ENCODE measurements around the gene APOD.

DNA sequence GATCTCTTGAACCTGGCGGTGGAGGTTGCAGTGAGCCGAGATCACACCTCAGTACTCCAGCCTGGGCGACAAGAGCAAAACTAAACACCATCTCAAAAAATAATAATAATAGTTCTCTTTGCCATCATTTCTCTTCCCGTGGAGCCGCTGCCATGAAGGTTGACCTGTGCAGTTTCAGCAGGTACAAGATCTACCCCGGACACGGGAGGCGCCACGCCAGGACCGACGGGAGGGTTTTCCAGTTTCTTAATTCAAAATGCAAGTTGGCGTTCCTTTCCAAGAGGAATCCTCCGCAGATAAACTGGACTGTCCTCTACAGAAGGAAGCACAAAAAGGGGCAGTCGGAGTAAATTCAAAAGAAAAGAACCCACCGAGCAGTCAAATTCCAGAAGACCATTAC is 29.3 kb downstream of the APOD start:
- no peak for TF ChIP-seq ARNT (IDR thresholded peaks at IDR 0.05)
- TF ChIP-seq SP1 (IDR thresholded peaks at IDR 0.05) = no peak
- TF ChIP-seq NFRKB (IDR thresholded peaks at IDR 0.05) = no peak
- no peak for TF ChIP-seq BHLHE40 (IDR thresholded peaks at IDR 0.05; ENCODE audit: borderline replicate concordance)
- TF ChIP-seq FOXK2 (IDR thresholded peaks at IDR 0.05) = no peak
- TF ChIP-seq FOXM1 (IDR thresholded peaks at IDR 0.05; ENCODE audit: borderline replicate concordance) = no peak
- TF ChIP-seq ELF4 (IDR thresholded peaks at IDR 0.05) = no peak
- no peak for TF ChIP-seq HDGF (IDR thresholded peaks at IDR 0.05; ENCODE audit: borderline replicate concordance)
- no peak for TF ChIP-seq SUZ12 (IDR thresholded peaks at IDR 0.05)
- no peak for TF ChIP-seq PKNOX1 (IDR thresholded peaks at IDR 0.05)
- no peak for TF ChIP-seq LEF1 (IDR thresholded peaks at IDR 0.05; ENCODE audit: borderline replicate concordance)
- TF ChIP-seq L3MBTL2 (conservative IDR thresholded peaks at IDR 0.05) = no peak
- TF ChIP-seq FOXA1 (IDR thresholded peaks at IDR 0.05) = no peak
- TF ChIP-seq TARDBP (IDR thresholded peaks at IDR 0.05) = no peak

Measured in HEK293T (cell line).